K562 (cell line): ENCODE results near the gene SHFL.

Experiments
- EZH2 ChIP-seq: IDR thresholded peaks from 2 replicates; pipeline ENCODE4 v1.6.1; 2012; ENCODE audit warnings: low read depth, mild to moderate bottlenecking, inconsistent platforms, low read length, borderline replicate concordance
- GABPB1 ChIP-seq: sonication (generic); formaldehyde crosslinking; IDR thresholded peaks from 2 replicates; pipeline ENCODE4 v1.8.0; 2022; ENCODE audit warnings: mild to moderate bottlenecking, missing genetic modification reagents
- NELFE ChIP-seq: IDR thresholded peaks from 2 replicates; pipeline ENCODE4 v1.6.1; 2011; ENCODE audit warnings: mild to moderate bottlenecking; ENCODE audit not compliant: insufficient read depth, insufficient read length
- NEUROD1 ChIP-seq: fragments of 150-350 bp; IDR thresholded peaks from 2 replicates; pipeline ENCODE4 v1.6.1; 2014; ENCODE audit warnings: borderline replicate concordance, low read length, low read depth; ENCODE audit not compliant: partially characterized antibody
- POLR2AphosphoS5 ChIP-seq: IDR thresholded peaks from 2 replicates; pipeline ENCODE4 v1.6.1; 2011; ENCODE audit warnings: mild to moderate bottlenecking, low read depth, low read length, moderate library complexity; ENCODE audit not compliant: control insufficient read depth, insufficient read depth
- PRPF4 ChIP-seq: fragments of 200-400 bp; formaldehyde crosslinking; IDR thresholded peaks from one replicate; pipeline ENCODE4 v1.6.1; 2017; ENCODE audit warnings: low read length, low read depth, mild to moderate bottlenecking; ENCODE audit not compliant: insufficient read depth, poor library complexity, severe bottlenecking
- ZKSCAN1 ChIP-seq: fragments of 150-350 bp; IDR thresholded peaks from 2 replicates; pipeline ENCODE4 v1.6.1; 2016; ENCODE audit warnings: low read depth, low read length
- ZSCAN29 ChIP-seq: fragments of 450-650 bp; IDR thresholded peaks from 2 replicates; pipeline ENCODE4 v1.6.1; 2017
- TF ChIP-seq, protein P1 (sequence below): fragments of 250-450 bp; sonication (Bioruptor Pico); IDR thresholded peaks from 2 replicates; pipeline ENCODE4 v1.4.0; 2020; ENCODE audit warnings: mild to moderate bottlenecking
- TF ChIP-seq, protein P2 (sequence below), 3 experiments: IDR thresholded peaks in 2 of 3; conservative IDR thresholded peaks in 1 of 3; 2 replicates each; pipeline ENCODE4 v1.5.1; 2011 to 2012; ENCODE audit warnings: low read length in 3 of 3, mild to moderate bottlenecking in 3 of 3, control low read depth in 2 of 3, improper control_type of control experiment in 1 of 3, inconsistent platforms in 1 of 3, low read depth in 1 of 3, mixed read lengths in 1 of 3, moderate library complexity in 1 of 3; ENCODE audit not compliant: insufficient read depth in 2 of 3

DNA sequence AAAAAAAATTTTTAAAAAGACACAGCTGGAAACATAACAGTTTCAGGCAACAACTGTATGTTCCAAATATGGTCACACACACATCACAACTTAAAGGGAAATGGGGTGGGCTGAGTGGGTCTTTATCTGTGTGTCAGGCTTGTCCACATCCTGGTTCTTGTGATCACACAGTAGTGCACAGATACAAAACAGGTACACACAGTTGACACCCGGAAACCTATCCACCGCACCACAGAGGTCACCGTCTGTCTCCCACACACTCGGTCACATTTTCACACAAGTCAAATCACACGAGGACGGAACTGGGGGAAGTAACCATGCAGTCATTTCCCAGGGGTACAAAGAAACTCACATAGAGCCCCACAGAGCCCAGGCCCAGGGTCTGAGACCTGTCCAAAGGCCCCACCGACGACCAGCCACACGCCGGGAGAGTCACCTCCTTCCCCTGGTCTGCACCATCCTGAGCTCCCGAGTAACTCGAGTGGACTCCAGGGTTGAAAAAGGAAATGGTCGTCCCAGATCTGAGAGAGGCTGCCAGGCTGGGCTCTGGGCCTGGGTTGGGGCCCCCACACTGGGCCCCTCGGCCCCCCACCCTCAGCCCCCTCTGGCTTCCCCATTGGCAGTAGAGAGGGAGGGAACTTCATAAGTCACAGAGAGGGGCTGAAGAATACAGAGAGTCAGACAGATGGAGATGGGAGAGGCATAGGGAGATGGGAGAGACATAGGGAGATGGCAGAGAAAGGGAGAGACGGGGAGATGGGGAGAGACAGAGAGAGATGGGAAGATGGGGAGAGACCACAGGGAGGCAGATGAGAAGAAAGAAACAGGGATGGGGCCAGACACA is 18.8 kb downstream of the SHFL start:
- TF ChIP-seq EZH2 (no peak), NELFE (no peak), ZSCAN29 (no peak), POLR2AphosphoS5 (no peak), PRPF4 (no peak), ZKSCAN1 (no peak), NEUROD1 (no peak), GABPB1 (CRISPR knock-in tag) (no peak)
- TF ChIP-seq, protein P1, sequence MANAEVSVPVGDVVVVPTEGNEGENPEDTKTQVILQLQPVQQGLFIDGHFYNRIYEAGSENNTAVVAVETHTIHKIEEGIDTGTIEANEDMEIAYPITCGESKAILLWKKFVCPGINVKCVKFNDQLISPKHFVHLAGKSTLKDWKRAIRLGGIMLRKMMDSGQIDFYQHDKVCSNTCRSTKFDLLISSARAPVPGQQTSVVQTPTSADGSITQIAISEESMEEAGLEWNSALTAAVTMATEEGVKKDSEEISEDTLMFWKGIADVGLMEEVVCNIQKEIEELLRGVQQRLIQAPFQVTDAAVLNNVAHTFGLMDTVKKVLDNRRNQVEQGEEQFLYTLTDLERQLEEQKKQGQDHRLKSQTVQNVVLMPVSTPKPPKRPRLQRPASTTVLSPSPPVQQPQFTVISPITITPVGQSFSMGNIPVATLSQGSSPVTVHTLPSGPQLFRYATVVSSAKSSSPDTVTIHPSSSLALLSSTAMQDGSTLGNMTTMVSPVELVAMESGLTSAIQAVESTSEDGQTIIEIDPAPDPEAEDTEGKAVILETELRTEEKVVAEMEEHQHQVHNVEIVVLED (CRISPR knock-in tag): no peak
- TF ChIP-seq, protein P2, sequence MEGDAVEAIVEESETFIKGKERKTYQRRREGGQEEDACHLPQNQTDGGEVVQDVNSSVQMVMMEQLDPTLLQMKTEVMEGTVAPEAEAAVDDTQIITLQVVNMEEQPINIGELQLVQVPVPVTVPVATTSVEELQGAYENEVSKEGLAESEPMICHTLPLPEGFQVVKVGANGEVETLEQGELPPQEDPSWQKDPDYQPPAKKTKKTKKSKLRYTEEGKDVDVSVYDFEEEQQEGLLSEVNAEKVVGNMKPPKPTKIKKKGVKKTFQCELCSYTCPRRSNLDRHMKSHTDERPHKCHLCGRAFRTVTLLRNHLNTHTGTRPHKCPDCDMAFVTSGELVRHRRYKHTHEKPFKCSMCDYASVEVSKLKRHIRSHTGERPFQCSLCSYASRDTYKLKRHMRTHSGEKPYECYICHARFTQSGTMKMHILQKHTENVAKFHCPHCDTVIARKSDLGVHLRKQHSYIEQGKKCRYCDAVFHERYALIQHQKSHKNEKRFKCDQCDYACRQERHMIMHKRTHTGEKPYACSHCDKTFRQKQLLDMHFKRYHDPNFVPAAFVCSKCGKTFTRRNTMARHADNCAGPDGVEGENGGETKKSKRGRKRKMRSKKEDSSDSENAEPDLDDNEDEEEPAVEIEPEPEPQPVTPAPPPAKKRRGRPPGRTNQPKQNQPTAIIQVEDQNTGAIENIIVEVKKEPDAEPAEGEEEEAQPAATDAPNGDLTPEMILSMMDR (IDR thresholded peaks at IDR 0.05 in 2 of 3, conservative IDR thresholded peaks at IDR 0.05 in 1 of 3; ENCODE audit: insufficient read depth in 2 of 3, low read depth in 1 of 3, low read length in 3 of 3): no peak
